Activated CD8-positive, alpha-beta T cell treated with anti-CD3 and anti-CD28 coated beads for 36 hours (primary cell): ENCODE measurements around the gene NELFB. TPM values are rescaled to one million over a fixed set of nuclear protein-coding genes. Genes with fewer than 3 reads are reported as not detected.

Experiments used
- ATAC-seq: fragments of 200-7000 bp; cut with Tn5 transposase; one replicate; pipeline ENCODE4 v1.10.0; 2021; ENCODE audit warnings: mild to moderate bottlenecking, moderate library complexity
- CTCF ChIA-PET: fragments of 350-600 bp; sonication (Branson Sonifier 250); formaldehyde crosslinking; loops from one replicate; lab custom pipeline; 2021; ENCODE audit warnings: antibody characterized with exemption; lab: Charles Lee
- POLR2A ChIA-PET: fragments of 350-600 bp; sonication (Branson Sonifier 250); formaldehyde crosslinking; loops from one replicate; lab custom pipeline; 2021; ENCODE audit warnings: antibody characterized with exemption; lab: Charles Lee
- DNase-seq: peaks from one replicate; pipeline ENCODE4 v3.0.0-alpha.2; 2020
- H3K27ac Mint-ChIP-seq: one replicate; pipeline ENCODE4 v1.8.0; 2021; ENCODE audit warnings: mild to moderate bottlenecking, mixed read lengths
- H3K27me3 Mint-ChIP-seq: one replicate; pipeline ENCODE4 v1.8.0; 2021; ENCODE audit warnings: mixed read lengths
- H3K36me3 Mint-ChIP-seq: one replicate; pipeline ENCODE4 v1.8.0; 2021; ENCODE audit warnings: low read depth, mixed read lengths
- H3K4me1 Mint-ChIP-seq: one replicate; pipeline ENCODE4 v1.8.0; 2021; ENCODE audit warnings: low read depth, mixed read lengths
- H3K4me3 Mint-ChIP-seq: one replicate; pipeline ENCODE4 v1.8.0; 2021; ENCODE audit warnings: mild to moderate bottlenecking, moderate library complexity, mixed read lengths
- H3K9me3 Mint-ChIP-seq: one replicate; pipeline ENCODE4 v1.8.0; 2021; ENCODE audit warnings: mixed read lengths
- CTCF ChIP-seq: fragments of 200-600 bp; IDR thresholded peaks from one replicate; pipeline ENCODE4 v1.8.0; 2022; ENCODE audit warnings: antibody characterized with exemption, mild to moderate bottlenecking
- intact Hi-C: fragments of 100-400 bp; cut with micrococcal nuclease; formaldehyde crosslinking; loops from one replicate; pipeline ENCODE4 v1.10.0; 2022
- total RNA-seq, 2 experiments: library from RNA; stranded (reverse); gene quantifications; one replicate each; pipeline ENCODE4 v1.2.3, GENCODE V29; 2021

NELFB gene
- total RNA-seq, 2 experiments from 2014 or later = 50.9 to 54.3 TPM

- ATAC-seq (peak; percentile 93), DNase-seq (peak; percentile 99)
- POLR2A ChIA-PET = interaction anchor here (0.6 to 2.8 kb wide), 17 partner anchors 9 to 137 kb away, joined by 3 to 16 read pairs (median 4); partner anchors contain the start of genes MAN1B1, NDOR1, NELFB and TMEM203
- CTCF ChIA-PET = interaction anchor here (0.7 to 8.9 kb wide), 13 partner anchors 10 to 188 kb away, joined by 3 to 58 read pairs (median 3); partner anchors contain the start of gene GRIN1
- H3K27ac Mint-ChIP-seq = peak overlapping the region; percentile 71
- H3K4me3 Mint-ChIP-seq = peak overlapping the region; percentile 80
- H3K36me3 Mint-ChIP-seq = no peaks in the 10 kb centered on the region
- peaks cover 1% of the 10 kb centered on the region for H3K27me3 Mint-ChIP-seq
- no peak for TF ChIP-seq CTCF
- intact Hi-C loops = no loop called here
- H3K9me3 Mint-ChIP-seq = no peaks in the 10 kb centered on the region
- H3K4me1 Mint-ChIP-seq = peaks cover 11% of the 10 kb centered on the region
These were observed 31.8 kb upstream of the NELFB start for GRCh38 chr9:137223078-137223970.

- ChIA-PET POLR2A (interaction anchor here (1.0 to 1.2 kb wide), 5 partner anchors 16 to 113 kb away, joined by 3 to 4 read pairs (median 3); partner anchors contain the start of gene TUBB4B), CTCF (interaction anchor here (0.9 to 8.9 kb wide), 10 partner anchors 11 to 178 kb away, joined by 3 to 58 read pairs (median 6); partner anchors contain the start of genes NPDC1 and SSNA1)
- Mint-ChIP-seq H3K36me3 (no peaks in the 10 kb centered on the region), H3K27ac (peak within 1 kb of the TSS; percentile 71), H3K4me1 (peaks cover 11% of the 10 kb centered on the region), H3K27me3 (peaks cover 1% of the 10 kb centered on the region), H3K4me3 (peak within 1 kb of the TSS; percentile 80), H3K9me3 (no peaks in the 10 kb centered on the region)
- TF ChIP-seq CTCF = no peak
- ATAC-seq = peak; percentile 4
- intact Hi-C loops = loop anchor here (5.0 kb wide), 1 partner anchor 103 kb away; no protein-coding TSS in a partner anchor
- DNase-seq = peak; percentile 69
These were observed 30.1 kb upstream of the NELFB start, which contains the start of gene CYSRT1 for GRCh38 chr9:137224830-137225694. Gene CYSRT1 (plus strand): TSS chr9:137225174. CDS start chr9:137225622, 448 bp downstream.

- no peaks in the 10 kb centered on the region for H3K36me3 Mint-ChIP-seq
- POLR2A ChIA-PET = interaction anchor here (0.6 to 1.9 kb wide), 7 partner anchors 16 to 687 kb away, joined by 3 to 5 read pairs (median 3); partner anchors contain the start of genes NDOR1, TMEM203 and TUBB4B
These were observed 29.3 kb upstream of the NELFB start for GRCh38 chr9:137225699-137226331.

More at GRCh38 chr9:137225699-137226331, 29.3 kb upstream of the NELFB start:
- H3K27me3 Mint-ChIP-seq = peaks cover 1% of the 10 kb centered on the region
- TF ChIP-seq CTCF = no peak
- H3K27ac Mint-ChIP-seq = no peak overlapping the region
- no peak overlapping the region for H3K4me3 Mint-ChIP-seq
- H3K4me1 Mint-ChIP-seq = peaks cover 10% of the 10 kb centered on the region
- ATAC-seq = no peak
- CTCF ChIA-PET = interaction anchor here (0.9 to 8.9 kb wide), 9 partner anchors 11 to 179 kb away, joined by 3 to 58 read pairs (median 9); partner anchors contain the start of gene NPDC1
- H3K9me3 Mint-ChIP-seq = no peaks in the 10 kb centered on the region
- intact Hi-C loops = loop anchor here (5.0 kb wide), 1 partner anchor 104 kb away; no protein-coding TSS in a partner anchor
- DNase-seq = no peak
